Measurements from ENCODE around the gene PRKCSH.
"Not testable (repeated sequence)": the region's sequence is repeated elsewhere in the genome, so short reads cannot be mapped to it uniquely, and the experiment has no call there.

The PRKCSH gene

GRCh38 chr19:11435057-11435832 lies at the start of gene PRKCSH, which contains the start of gene ODAD3:
Gene PRKCSH, plus strand, starts transcription at chr19:11435635. Its CDS starts 483 bp downstream, at chr19:11436118.
Gene ODAD3, minus strand, starts transcription at chr19:11435121. Its CDS starts 105 bp downstream, at chr19:11435016.
- DNase-seq (ENCODE audit: low read depth), result peak; percentile 100

- DNase-seq (ENCODE audit: low read depth), result no peak
These were observed 48.0 kb upstream of the PRKCSH start for GRCh38 chr19:11387162-11388034.

- no peak for DNase-seq (ENCODE audit: low read depth)
These were observed 45.1 kb upstream of the PRKCSH start for GRCh38 chr19:11390359-11390758.

GRCh38 chr19:11390933-11391680 lies 44.3 kb upstream of the PRKCSH start:
- no peak for DNase-seq (ENCODE audit: low read depth)

- no peak for DNase-seq (ENCODE audit: low read depth)
These were observed 38.3 kb upstream of the PRKCSH start for GRCh38 chr19:11397089-11397610.

GRCh38 chr19:11399667-11400066 lies 35.8 kb upstream of the PRKCSH start:
- DNase-seq (ENCODE audit: low read depth), result no peak

GRCh38 chr19:11400798-11401197 lies 34.6 kb upstream of the PRKCSH start:
- DNase-seq (ENCODE audit: low read depth), result no peak

- no peak for DNase-seq (ENCODE audit: low read depth)
These were observed 33.5 kb upstream of the PRKCSH start for GRCh38 chr19:11401808-11402543.

- DNase-seq (ENCODE audit: low read depth), result no peak
These were observed 30.7 kb upstream of the PRKCSH start for GRCh38 chr19:11404588-11405222.

GRCh38 chr19:11405846-11406643 lies 29.4 kb upstream of the PRKCSH start:
- DNase-seq (ENCODE audit: low read depth), result no peak

- DNase-seq (ENCODE audit: low read depth), result not testable (repeated sequence)
These were observed 28.7 kb upstream of the PRKCSH start for GRCh38 chr19:11406703-11407236.

GRCh38 chr19:11408591-11408990 lies 26.8 kb upstream of the PRKCSH start:
- DNase-seq (ENCODE audit: low read depth), result no peak

- DNase-seq (ENCODE audit: low read depth), result no peak
These were observed 24.8 kb upstream of the PRKCSH start for GRCh38 chr19:11410682-11411081.

GRCh38 chr19:11414544-11414943 lies 20.9 kb upstream of the PRKCSH start:
- no peak for DNase-seq (ENCODE audit: low read depth)

GRCh38 chr19:11416346-11417052 lies 18.9 kb upstream of the PRKCSH start:
- no peak for DNase-seq (ENCODE audit: low read depth)

- no peak for DNase-seq (ENCODE audit: low read depth)
These were observed 17.3 kb upstream of the PRKCSH start for GRCh38 chr19:11418094-11418548.

GRCh38 chr19:11418549-11419506 lies 16.6 kb upstream of the PRKCSH start, which contains the start of gene RGL3:
Gene RGL3, minus strand, starts transcription at chr19:11419314. Its CDS starts 36 bp downstream, at chr19:11419278.
- DNase-seq (ENCODE audit: low read depth), result no peak

Data from fibroblast of the conjunctiva (primary cell).